DND-41 (cell line): ENCODE data around the gene IL1RAP.

Experiments
- ATAC-seq: fragments of 200-7000 bp; cut with Tn5 transposase; 3 replicates; pipeline ENCODE4 v1.9.1; 2021; ENCODE audit warnings: low read depth; ENCODE audit not compliant: insufficient read depth
- DNase-seq: peaks from one replicate; pipeline ENCODE4 v3.0.0-alpha.2; 2020
- H2AFZ ChIP-seq: 2 replicates; pipeline ENCODE4 v1.6.0; 2012; ENCODE audit warnings: low read depth, low read length
- H3K27ac ChIP-seq: 2 replicates; pipeline ENCODE4 v1.5.1; 2012; ENCODE audit warnings: low read length, inconsistent platforms
- H3K27me3 ChIP-seq: fragments of 200-600 bp; sonication (generic); 2 replicates; pipeline ENCODE4 v1.6.0; 2012; ENCODE audit warnings: low read length, mild to moderate bottlenecking, inconsistent platforms; ENCODE audit not compliant: insufficient read depth, poor library complexity
- H3K36me3 ChIP-seq: 2 replicates; pipeline ENCODE4 v1.5.1; 2012; ENCODE audit warnings: low read length, inconsistent platforms; ENCODE audit not compliant: insufficient read depth
- H3K4me1 ChIP-seq: 2 replicates; pipeline ENCODE4 v1.5.1; 2012; ENCODE audit warnings: mild to moderate bottlenecking, low read length; ENCODE audit not compliant: insufficient read depth
- H3K4me2 ChIP-seq: 2 replicates; pipeline ENCODE4 v1.6.0; 2012; ENCODE audit warnings: mild to moderate bottlenecking, moderate library complexity, low read length, inconsistent platforms; ENCODE audit not compliant: insufficient read depth
- H3K4me3 ChIP-seq, 2 experiments: fragments of 200-600 bp in 1 of 2; shearing (Covaris generic) in 1 of 2; 2 replicates each; pipeline ENCODE4 v1.5.1; 2012 to 2016; ENCODE audit warnings: inconsistent platforms in 2 of 2, low read length in 2 of 2, mild to moderate bottlenecking in 2 of 2, low read depth in 1 of 2, moderate library complexity in 1 of 2
- H3K79me2 ChIP-seq: 2 replicates; pipeline ENCODE4 v1.6.0; 2012; ENCODE audit warnings: low read length, inconsistent platforms; ENCODE audit not compliant: insufficient read depth
- H3K9ac ChIP-seq: 2 replicates; pipeline ENCODE4 v1.6.0; 2012; ENCODE audit warnings: low read depth, mild to moderate bottlenecking, inconsistent platforms, low read length, moderate library complexity
- H3K9me3 ChIP-seq: 2 replicates; pipeline ENCODE4 v1.5.1; 2012; ENCODE audit warnings: low read length, moderate library complexity, mild to moderate bottlenecking, inconsistent platforms; ENCODE audit not compliant: insufficient read depth, severe bottlenecking
- H4K20me1 ChIP-seq: 2 replicates; pipeline ENCODE4 v1.6.0; 2012; ENCODE audit warnings: low read length; ENCODE audit not compliant: insufficient read depth
- EZH2 ChIP-seq: IDR thresholded peaks from 3 replicates; pipeline ENCODE4 v1.6.1; 2012; ENCODE audit warnings: borderline replicate concordance, low read depth, mild to moderate bottlenecking, moderate library complexity, low read length, inconsistent platforms; ENCODE audit not compliant: severe bottlenecking
- TF ChIP-seq, protein P1 (sequence below): IDR thresholded peaks from 2 replicates; pipeline ENCODE4 v1.5.1; 2012; ENCODE audit warnings: borderline replicate concordance, low read length, moderate library complexity, mild to moderate bottlenecking; ENCODE audit not compliant: poor library complexity, severe bottlenecking; ENCODE audit errors: extremely low read depth

Gene IL1RAP

DNA sequence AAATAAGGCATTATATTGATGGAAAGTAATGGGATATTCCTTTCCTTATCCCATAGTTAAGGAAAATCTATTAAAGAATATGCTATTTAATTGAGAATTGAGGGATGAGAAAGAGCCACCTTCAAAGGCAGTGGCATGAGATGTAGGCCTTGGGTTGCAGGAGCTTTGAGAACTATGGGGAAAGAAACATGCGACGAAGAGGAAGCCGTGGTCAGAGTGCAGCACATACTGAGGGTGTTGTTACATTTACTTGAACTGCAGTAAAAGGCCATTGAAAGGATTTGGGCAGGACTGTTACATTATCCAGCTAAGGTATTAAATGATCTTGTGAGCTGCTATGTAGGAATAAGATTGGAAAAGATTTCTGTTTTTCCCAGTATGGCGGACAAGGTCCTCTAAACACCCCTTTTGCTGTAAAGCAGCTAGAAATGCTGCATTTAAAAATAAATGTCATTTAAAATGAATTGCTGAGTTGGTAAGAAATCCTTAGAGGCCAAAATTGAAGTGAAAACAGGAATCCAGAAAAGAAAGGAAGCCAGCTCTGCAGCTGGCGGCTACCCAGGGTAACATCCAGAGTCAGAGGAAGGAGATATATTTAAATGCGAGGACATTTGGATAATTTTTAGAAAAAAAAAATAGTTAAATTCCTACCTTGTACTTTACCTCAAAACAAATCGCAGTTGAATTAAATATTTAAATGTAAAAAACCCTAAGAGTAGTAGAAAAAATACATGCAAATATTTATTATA, 61.7 kb downstream of the IL1RAP start:
- peak; percentile 83 for ATAC-seq
- Histone ChIP-seq H3K4me1 (no peaks in the 10 kb centered on the region), H3K4me3 (no peak overlapping the region), H4K20me1 (no peaks in the 10 kb centered on the region), H3K9ac (no peak overlapping the region), H3K9me3 (no peaks in the 10 kb centered on the region), H3K79me2 (no peaks in the 10 kb centered on the region), H3K27ac (no peak overlapping the region), H3K4me2 (no peak overlapping the region), H3K27me3 (no peaks in the 10 kb centered on the region), H3K36me3 (peaks cover 5% of the 10 kb centered on the region; the same call in 1 of the 2 replicates), H2AFZ (no peak overlapping the region)
- TF ChIP-seq, protein P1, sequence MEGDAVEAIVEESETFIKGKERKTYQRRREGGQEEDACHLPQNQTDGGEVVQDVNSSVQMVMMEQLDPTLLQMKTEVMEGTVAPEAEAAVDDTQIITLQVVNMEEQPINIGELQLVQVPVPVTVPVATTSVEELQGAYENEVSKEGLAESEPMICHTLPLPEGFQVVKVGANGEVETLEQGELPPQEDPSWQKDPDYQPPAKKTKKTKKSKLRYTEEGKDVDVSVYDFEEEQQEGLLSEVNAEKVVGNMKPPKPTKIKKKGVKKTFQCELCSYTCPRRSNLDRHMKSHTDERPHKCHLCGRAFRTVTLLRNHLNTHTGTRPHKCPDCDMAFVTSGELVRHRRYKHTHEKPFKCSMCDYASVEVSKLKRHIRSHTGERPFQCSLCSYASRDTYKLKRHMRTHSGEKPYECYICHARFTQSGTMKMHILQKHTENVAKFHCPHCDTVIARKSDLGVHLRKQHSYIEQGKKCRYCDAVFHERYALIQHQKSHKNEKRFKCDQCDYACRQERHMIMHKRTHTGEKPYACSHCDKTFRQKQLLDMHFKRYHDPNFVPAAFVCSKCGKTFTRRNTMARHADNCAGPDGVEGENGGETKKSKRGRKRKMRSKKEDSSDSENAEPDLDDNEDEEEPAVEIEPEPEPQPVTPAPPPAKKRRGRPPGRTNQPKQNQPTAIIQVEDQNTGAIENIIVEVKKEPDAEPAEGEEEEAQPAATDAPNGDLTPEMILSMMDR: no peak
- no peak for TF ChIP-seq EZH2
- peak; percentile 44 for DNase-seq

DNA sequence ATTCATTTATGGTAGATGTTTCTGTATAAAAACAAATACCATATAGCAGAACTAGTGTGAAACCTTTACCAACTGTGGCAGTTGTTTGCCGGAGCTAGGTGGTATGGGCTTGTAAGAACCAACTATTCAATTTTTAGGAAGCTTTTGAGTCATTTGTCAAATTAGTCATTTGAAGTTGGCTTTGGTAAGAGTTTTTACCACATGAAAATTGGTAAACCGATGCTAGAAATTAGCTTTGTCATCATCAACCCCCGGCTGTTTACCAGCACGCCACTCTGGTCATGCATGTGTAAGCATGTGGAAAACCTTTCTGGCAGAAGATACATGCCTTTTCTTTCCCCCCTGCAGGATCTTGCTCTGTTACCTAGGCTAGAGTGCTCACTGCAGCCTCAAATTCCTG, 63.3 kb downstream of the IL1RAP start:
- H2AFZ ChIP-seq: no peak overlapping the region
- peaks cover 5% of the 10 kb centered on the region; the same call in 1 of the 2 replicates for H3K36me3 ChIP-seq
- TF ChIP-seq, protein P1: no peak
- TF ChIP-seq EZH2: no peak
- H3K4me1 ChIP-seq: no peaks in the 10 kb centered on the region
- H3K4me3 ChIP-seq: no peak overlapping the region
- no peaks in the 10 kb centered on the region for H3K27me3 ChIP-seq
- no peak overlapping the region for H3K27ac ChIP-seq
- ATAC-seq: no peak
- H3K79me2 ChIP-seq: no peaks in the 10 kb centered on the region
- H3K9ac ChIP-seq: no peak overlapping the region
- no peaks in the 10 kb centered on the region for H3K9me3 ChIP-seq
- no peaks in the 10 kb centered on the region for H4K20me1 ChIP-seq
- DNase-seq: no peak
- no peak overlapping the region for H3K4me2 ChIP-seq

- H3K27ac ChIP-seq: no peak overlapping the region
- DNase-seq: no peak
Observed at GRCh38 chr3:190579514-190580137, 65.7 kb downstream of the IL1RAP start.

More at GRCh38 chr3:190579514-190580137, 65.7 kb downstream of the IL1RAP start:
- H2AFZ ChIP-seq: no peak overlapping the region
- ATAC-seq: no peak
- no peaks in the 10 kb centered on the region for H3K4me1 ChIP-seq
- TF ChIP-seq, protein P1: no peak
- TF ChIP-seq EZH2: no peak
- H4K20me1 ChIP-seq: no peaks in the 10 kb centered on the region
- H3K79me2 ChIP-seq: no peaks in the 10 kb centered on the region
- no peak overlapping the region for H3K4me2 ChIP-seq
- H3K9ac ChIP-seq: no peak overlapping the region
- H3K9me3 ChIP-seq: no peaks in the 10 kb centered on the region
- H3K4me3 ChIP-seq: no peak overlapping the region
- peaks cover 5% of the 10 kb centered on the region; the same call in 1 of the 2 replicates for H3K36me3 ChIP-seq
- H3K27me3 ChIP-seq: no peaks in the 10 kb centered on the region
